Adipose tissue (tissue), 3 donors: ENCODE results near the gene KIF12. TPM values are rescaled to one million over a fixed set of nuclear protein-coding genes. Genes with fewer than 3 reads are reported as not detected.
"Not testable (repeated sequence)": the region's sequence is repeated elsewhere in the genome, so short reads cannot be mapped to it uniquely, and the experiment has no call there.

Experiments
- H3K27ac ChIP-seq: one replicate; pipeline ENCODE4 v1.5.1; 2013; ENCODE audit warnings: low read depth, low read length
- WGBS, 3 donors: extraction: QIAGEN DNeasy Blood & Tissue Kit; methylation state at CpG; one replicate each; pipeline ENCODE4 v1.1.7; 2013; 5-methylcytosine and 5-hydroxymethylcytosine counted together
- polyA plus RNA-seq, 3 donors: library from polyadenylated mRNA; stranded (reverse); fragments of 200-250 nt; gene quantifications; one replicate each; pipeline ENCODE4 v1.2.3, GENCODE V29; 2013
- donor health status: healthy with polysubstance abuse.
- donor health status: Bipolar disorder and iron deficiency.
- donor health status: healthy.

The KIF12 gene
- 10 to 100 TPM in 1 of 3 donors, 1 to 10 TPM in 1, under 1 TPM in 1; 0.22 to 38.8 (median 1.0) TPM for polyA plus RNA-seq

- H3K27ac ChIP-seq: no peak within 1 kb of the TSS
- 10 to 50% (median 44%) methylated on average over 24 to 32 of the region's 32 CpGs for WGBS, 3 donors
Measured at GRCh38 chr9:114098936-114099668, at the start of gene KIF12. Gene KIF12 (minus strand): TSS chr9:114099292. CDS start chr9:114099276, 16 bp downstream.

GRCh38 chr9:114146735-114147134 is 47.6 kb upstream of the KIF12 start:
- no peak overlapping the region for H3K27ac ChIP-seq
- 82 to 91% (median 89%) methylated on average over 6 of the region's 6 CpGs for WGBS, 3 donors

- WGBS, 3 donors: 93 to 98% (median 95%) methylated on average over 5 of the region's 5 CpGs
- no peak overlapping the region for H3K27ac ChIP-seq
Measured at GRCh38 chr9:114143234-114143633, 44.1 kb upstream of the KIF12 start.

GRCh38 chr9:114141553-114142402 is 42.7 kb upstream of the KIF12 start:
- H3K27ac ChIP-seq: no peak overlapping the region
- 32 to 58% (median 54%) methylated on average over 7 of the region's 7 CpGs for WGBS, 3 donors

- 58 to 67% (median 59%) methylated on average over 4 of the region's 4 CpGs for WGBS, 3 donors
- no peak overlapping the region for H3K27ac ChIP-seq
Measured at GRCh38 chr9:114140850-114141249, 41.8 kb upstream of the KIF12 start.

GRCh38 chr9:114140401-114140800 is 41.3 kb upstream of the KIF12 start:
- WGBS, 3 donors: 90 to 96% (median 91%) methylated on average over 2 of the region's 2 CpGs
- H3K27ac ChIP-seq: no peak overlapping the region

GRCh38 chr9:114139071-114139470 is 40.0 kb upstream of the KIF12 start:
- no peak overlapping the region for H3K27ac ChIP-seq
- 66 to 85% (median 75%) methylated on average over 5 of the region's 5 CpGs for WGBS, 3 donors

- no peak overlapping the region for H3K27ac ChIP-seq
- WGBS, 3 donors: 80 to 82% (median 81%) methylated on average over 8 of the region's 8 CpGs
Measured at GRCh38 chr9:114138552-114138971, 39.5 kb upstream of the KIF12 start.

GRCh38 chr9:114137831-114138230 is 38.7 kb upstream of the KIF12 start:
- 82 to 89% (median 84%) methylated on average over 6 of the region's 6 CpGs for WGBS, 3 donors
- no peak overlapping the region for H3K27ac ChIP-seq

- no peak overlapping the region for H3K27ac ChIP-seq
- WGBS, 3 donors: 73 to 84% (median 79%) methylated on average over 5 of the region's 5 CpGs
Measured at GRCh38 chr9:114134827-114135396, 35.8 kb upstream of the KIF12 start.

- 88 to 91% (median 90%) methylated on average over 7 of the region's 7 CpGs for WGBS, 3 donors
- H3K27ac ChIP-seq: no peak overlapping the region
Measured at GRCh38 chr9:114132550-114132918, 33.4 kb upstream of the KIF12 start.

GRCh38 chr9:114131808-114132549 is 32.9 kb upstream of the KIF12 start:
- 73 to 85% (median 76%) methylated on average over 10 of the region's 10 CpGs for WGBS, 3 donors
- no peak overlapping the region for H3K27ac ChIP-seq

- no peak overlapping the region for H3K27ac ChIP-seq
- WGBS, 3 donors: 79 to 89% (median 84%) methylated on average over 4 of the region's 4 CpGs
Measured at GRCh38 chr9:114130624-114131277, 31.7 kb upstream of the KIF12 start.

- H3K27ac ChIP-seq: no peak overlapping the region
- WGBS, 3 donors: 70 to 88% (median 81%) methylated on average over 7 of the region's 7 CpGs
Measured at GRCh38 chr9:114130141-114130540, 31.0 kb upstream of the KIF12 start.

- 86 to 91% (median 90%) methylated on average over 3 of the region's 3 CpGs for WGBS, 3 donors
- H3K27ac ChIP-seq: not testable (repeated sequence)
Measured at GRCh38 chr9:114128759-114129158, 29.7 kb upstream of the KIF12 start.

- WGBS, 3 donors: 67 to 83% (median 70%) methylated on average over 13 of the region's 13 CpGs
- no peak overlapping the region for H3K27ac ChIP-seq
Measured at GRCh38 chr9:114126247-114127060, 27.4 kb upstream of the KIF12 start.

GRCh38 chr9:114125476-114126013 is 26.5 kb upstream of the KIF12 start:
- 72 to 90% (median 88%) methylated on average over 10 of the region's 10 CpGs for whole genome bisulfite sequencing, 3 donors
- no peak overlapping the region for H3K27ac ChIP-seq
